Stimulated activated CD4-positive, alpha-beta T cell treated with anti-CD3 and anti-CD28 coated beads, Interleukin-4, amount 100 ng/mL, for 48 hours (primary cell): ENCODE results near the gene TCAIM.

Source experiments
- DNase-seq, 2 donors: peaks; one replicate each; pipeline ENCODE4 v3.0.0-alpha.2; 2020; ENCODE audit warnings: low read depth in 2 of 2

TCAIM gene

GRCh38 chr3:44445786-44446185, 107.2 kb downstream of the TCAIM start:
- DNase-seq: no peak

DNA sequence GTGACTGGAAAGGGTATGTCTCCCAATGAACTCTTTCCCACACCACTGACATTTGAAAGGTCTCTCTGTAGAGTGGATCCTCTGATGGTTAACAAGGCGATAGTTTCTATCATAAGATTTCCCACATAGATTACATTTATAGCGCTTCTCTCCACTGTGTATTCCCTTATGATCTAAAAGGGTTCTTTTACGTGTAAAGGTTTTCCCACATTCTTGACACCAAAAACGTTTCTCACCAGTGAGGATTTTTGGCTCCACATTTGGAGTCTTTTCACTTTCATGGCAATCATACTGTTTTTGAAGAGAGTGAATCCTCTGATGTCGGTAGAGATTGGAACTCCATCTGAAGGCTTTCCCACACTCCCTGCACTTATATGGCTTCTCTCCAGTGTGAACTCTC, 108.4 kb downstream of the TCAIM start:
- no peak for DNase-seq

- no peak for DNase-seq
These were observed 112.9 kb downstream of the TCAIM start for GRCh38 chr3:44451441-44451840.

- DNase-seq: no peak
These were observed 115.7 kb downstream of the TCAIM start for GRCh38 chr3:44454258-44454657.

DNA sequence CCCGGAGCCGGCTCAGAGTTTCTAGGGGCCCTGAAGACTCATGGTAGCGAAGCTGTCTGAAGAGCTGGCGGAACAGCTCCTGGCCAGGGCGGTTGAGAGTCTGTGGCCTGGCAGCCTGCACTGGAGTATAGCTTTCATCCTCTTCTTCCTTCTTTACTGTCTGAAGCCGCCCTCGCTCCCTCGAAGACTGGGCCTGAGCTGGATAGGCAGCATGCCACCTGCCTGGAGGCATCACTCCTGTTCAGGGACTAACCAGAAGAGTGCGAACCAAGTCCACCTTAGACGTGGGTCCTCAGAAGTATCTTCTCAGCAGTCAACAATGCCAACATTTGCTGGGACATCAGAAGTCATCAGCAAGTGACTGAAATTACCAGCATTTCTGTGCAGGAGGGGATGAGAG, 116.8 kb downstream of the TCAIM start:
- no peak for DNase-seq
